GM19468 (cell line): Measurements from ENCODE around the gene ZNF793.

Experiments
- ATAC-seq: cut with Tn5 transposase; IDR thresholded peaks from one replicate; pipeline ENCODE4 v1.9.1; 2021; ENCODE audit warnings: mild to moderate bottlenecking, moderate library complexity, moderate number of reproducible peaks; ENCODE audit not compliant: unreplicated experiment; ENCODE audit errors: extremely low read depth

The ZNF793 gene

GRCh38 chr19:37564624-37565369 is 58.1 kb downstream of the ZNF793 start:
- no peak for ATAC-seq

- no peak for ATAC-seq
Observed at GRCh38 chr19:37565370-37565669, 58.6 kb downstream of the ZNF793 start.

GRCh38 chr19:37572203-37572602 is 65.5 kb downstream of the ZNF793 start:
- no peak for ATAC-seq

- ATAC-seq, result no peak
Observed at GRCh38 chr19:37583340-37583739, 76.6 kb downstream of the ZNF793 start.
